Ascending aorta (tissue), 2 donors: ENCODE measurements around the gene MAFG. TPM values are rescaled to one million over a fixed set of nuclear protein-coding genes. Genes with fewer than 3 reads are reported as not detected.

Experiments
- DNase-seq, 2 donors: peaks; one replicate each; pipeline ENCODE4 v3.0.0-alpha.2; 2019; ENCODE audit warnings: low spot score in 2 of 2
- H3K27ac ChIP-seq, 2 donors: fragments of 200-600 bp; sonication (generic); one replicate each; pipeline ENCODE4 v1.5.1; 2016 to 2017; ENCODE audit warnings: mild to moderate bottlenecking in 1 of 2
- H3K27me3 ChIP-seq: fragments of 200-600 bp; sonication (generic); one replicate; pipeline ENCODE4 v1.5.1; 2017
- H3K36me3 ChIP-seq, 2 donors: fragments of 200-600 bp; sonication (generic); one replicate each; pipeline ENCODE4 v1.5.1; 2016
- H3K4me1 ChIP-seq, 2 donors: fragments of 200-600 bp; sonication (generic); one replicate each; pipeline ENCODE4 v1.5.1; 2016 to 2017; ENCODE audit warnings: mild to moderate bottlenecking in 1 of 2
- H3K4me3 ChIP-seq, 2 donors: fragments of 200-600 bp; sonication (generic); one replicate each; pipeline ENCODE4 v1.5.1; 2016 to 2017; ENCODE audit warnings: mild to moderate bottlenecking in 1 of 2
- H3K9me3 ChIP-seq, 2 donors: fragments of 200-600 bp; sonication (generic); one replicate each; pipeline ENCODE4 v1.5.1; 2016
- intact Hi-C: fragments of 100-400 bp; cut with DNase I; formaldehyde crosslinking; loops from one replicate; pipeline ENCODE4 v1.15.1; 2023
- total RNA-seq: library from RNA; depleted of rRNA; stranded (reverse); fragments of >200 nt; gene quantifications from one replicate; pipeline ENCODE4 v1.1.0, GENCODE V29; 2016
- TF ChIP-seq, protein P1 (sequence below), 3 experiments: fragments of 200-600 bp in 2 of 3; fragments of 450-650 bp in 1 of 3; sonication (generic) in 2 of 3; IDR thresholded peaks; one replicate each; pipeline ENCODE4 v1.5.1; 2016 to 2019; ENCODE audit warnings: antibody characterized with exemption in 3 of 3, mild to moderate bottlenecking in 1 of 3, moderate library complexity in 1 of 3

The MAFG gene
- total RNA-seq, 1 donor from 2014 or later = 28.7 TPM

- peaks cover 10% of the 10 kb centered on the region for H3K27me3 ChIP-seq
These were observed 14.6 kb upstream of the MAFG start for GRCh38 chr17:81942167-81942553.

GRCh38 chr17:81941484-81942166 is 14.1 kb upstream of the MAFG start:
- Histone ChIP-seq H3K4me1 (peaks cover 7 to 11% of the 10 kb centered on the region in 2 donors), H3K9me3 (no peaks in the 10 kb centered on the region), H3K4me3 (no peak overlapping the region), H3K27me3 (peaks cover 10% of the 10 kb centered on the region), H3K27ac (no peak overlapping the region), H3K36me3 (no peaks in the 10 kb centered on the region)
- TF ChIP-seq, protein P1, sequence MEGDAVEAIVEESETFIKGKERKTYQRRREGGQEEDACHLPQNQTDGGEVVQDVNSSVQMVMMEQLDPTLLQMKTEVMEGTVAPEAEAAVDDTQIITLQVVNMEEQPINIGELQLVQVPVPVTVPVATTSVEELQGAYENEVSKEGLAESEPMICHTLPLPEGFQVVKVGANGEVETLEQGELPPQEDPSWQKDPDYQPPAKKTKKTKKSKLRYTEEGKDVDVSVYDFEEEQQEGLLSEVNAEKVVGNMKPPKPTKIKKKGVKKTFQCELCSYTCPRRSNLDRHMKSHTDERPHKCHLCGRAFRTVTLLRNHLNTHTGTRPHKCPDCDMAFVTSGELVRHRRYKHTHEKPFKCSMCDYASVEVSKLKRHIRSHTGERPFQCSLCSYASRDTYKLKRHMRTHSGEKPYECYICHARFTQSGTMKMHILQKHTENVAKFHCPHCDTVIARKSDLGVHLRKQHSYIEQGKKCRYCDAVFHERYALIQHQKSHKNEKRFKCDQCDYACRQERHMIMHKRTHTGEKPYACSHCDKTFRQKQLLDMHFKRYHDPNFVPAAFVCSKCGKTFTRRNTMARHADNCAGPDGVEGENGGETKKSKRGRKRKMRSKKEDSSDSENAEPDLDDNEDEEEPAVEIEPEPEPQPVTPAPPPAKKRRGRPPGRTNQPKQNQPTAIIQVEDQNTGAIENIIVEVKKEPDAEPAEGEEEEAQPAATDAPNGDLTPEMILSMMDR (IDR thresholded peaks at IDR 0.05) = no peak
- no peak for DNase-seq
- intact Hi-C loops = no loop called here

More at GRCh38 chr17:81942167-81942553, 14.6 kb upstream of the MAFG start:
- H3K36me3 ChIP-seq = no peaks in the 10 kb centered on the region
- DNase-seq = no peak
- TF ChIP-seq, protein P1 (IDR thresholded peaks at IDR 0.05) = no peak
- H3K4me3 ChIP-seq = no peak overlapping the region
- H3K27ac ChIP-seq = no peak overlapping the region
- H3K9me3 ChIP-seq = no peaks in the 10 kb centered on the region
- H3K4me1 ChIP-seq = peaks cover 3 to 11% of the 10 kb centered on the region in 2 donors
- intact Hi-C loops = no loop called here

- Histone ChIP-seq H3K9me3 (no peaks in the 10 kb centered on the region), H3K27me3 (peaks cover 10% of the 10 kb centered on the region), H3K27ac (no peak overlapping the region)
These were observed 13.3 kb upstream of the MAFG start for GRCh38 chr17:81940538-81941483.

GRCh38 chr17:81939881-81940385 is 12.4 kb upstream of the MAFG start:
- Histone ChIP-seq H3K36me3 (no peaks in the 10 kb centered on the region), H3K27ac (no peak overlapping the region), H3K4me1 (peaks cover 8 to 11% of the 10 kb centered on the region in 2 donors), H3K9me3 (no peaks in the 10 kb centered on the region), H3K4me3 (peak overlapping the region in 1 of 2 donors; percentile 26), H3K27me3 (peaks cover 10% of the 10 kb centered on the region)
- DNase-seq = peak in 1 of 2 donors; percentile 78
- intact Hi-C loops = no loop called here
- TF ChIP-seq, protein P1 (IDR thresholded peaks at IDR 0.05) = no peak

More at GRCh38 chr17:81940538-81941483, 13.3 kb upstream of the MAFG start:
- no peak overlapping the region for H3K4me3 ChIP-seq
- H3K4me1 ChIP-seq = peaks cover 8 to 11% of the 10 kb centered on the region in 2 donors
- intact Hi-C loops = no loop called here
- H3K36me3 ChIP-seq = no peaks in the 10 kb centered on the region
- DNase-seq = no peak
- TF ChIP-seq, protein P1 (IDR thresholded peaks at IDR 0.05) = no peak

GRCh38 chr17:81939218-81939617 is 11.7 kb upstream of the MAFG start:
- H3K4me1 ChIP-seq = peaks cover 8 to 11% of the 10 kb centered on the region in 2 donors
- no peaks in the 10 kb centered on the region for H3K9me3 ChIP-seq
- intact Hi-C loops = no loop called here
- H3K27me3 ChIP-seq = peaks cover 10% of the 10 kb centered on the region
- H3K27ac ChIP-seq = no peak overlapping the region
- TF ChIP-seq, protein P1 (IDR thresholded peaks at IDR 0.05) = no peak
- no peak overlapping the region for H3K4me3 ChIP-seq
- no peak for DNase-seq
- no peaks in the 10 kb centered on the region for H3K36me3 ChIP-seq
